Spleen (tissue), 11 donors: ENCODE measurements around the gene TMEM106C. TPM values are rescaled to one million over a fixed set of nuclear protein-coding genes. Genes with fewer than 3 reads are reported as not detected.

Experiments
- DNase-seq: peaks from one replicate; pipeline ENCODE4 v3.0.0-alpha.2; 2020
- H3K27ac ChIP-seq, 8 donors: fragments of 200-600 bp; sonication (generic) in 7 of 8; 1 replicate in 4 of 8; 2 replicates in 4 of 8; pipeline versions ENCODE4 v1.5.0 to v1.8.0; 2016 to 2021; ENCODE audit warnings: inconsistent platforms in 4 of 8, mild to moderate bottlenecking in 4 of 8, moderate library complexity in 1 of 8
- H3K27me3 ChIP-seq, 7 donors: fragments of 200-600 bp; sonication (generic) in 6 of 7; replicated peaks in 1 of 7; 1 replicate in 4 of 7; 2 replicates in 3 of 7; pipeline versions ENCODE4 v1.5.0 to v1.8.0; 2016 to 2021; ENCODE audit warnings: inconsistent platforms in 3 of 7, mild to moderate bottlenecking in 1 of 7
- H3K36me3 ChIP-seq, 6 donors: fragments of 200-600 bp; sonication (generic) in 5 of 6; 1 replicate in 4 of 6; 2 replicates in 2 of 6; pipeline versions ENCODE4 v1.5.0 to v1.8.0; 2016 to 2021; ENCODE audit warnings: inconsistent platforms in 2 of 6
- H3K4me1 ChIP-seq, 6 donors: fragments of 200-600 bp; sonication (generic) in 5 of 6; 1 replicate in 3 of 6; 2 replicates in 3 of 6; pipeline versions ENCODE4 v1.5.0 to v1.8.0; 2016 to 2021; ENCODE audit warnings: inconsistent platforms in 3 of 6
- H3K4me3 ChIP-seq, 8 donors: fragments of 200-600 bp; sonication (generic) in 7 of 8; 1 replicate in 4 of 8; 2 replicates in 4 of 8; pipeline versions ENCODE4 v1.5.0 to v1.8.0; 2016 to 2021; ENCODE audit warnings: inconsistent platforms in 4 of 8, mild to moderate bottlenecking in 4 of 8, moderate library complexity in 2 of 8
- H3K9me3 ChIP-seq, 8 donors: fragments of 200-600 bp; sonication (generic) in 7 of 8; 1 replicate in 4 of 8; 2 replicates in 4 of 8; pipeline versions ENCODE4 v1.5.0 to v1.8.0; 2016 to 2021; ENCODE audit warnings: inconsistent platforms in 4 of 8
- CTCF ChIP-seq, 11 experiments: fragments of 200-600 bp in 7 of 11; fragments of 450-650 bp in 4 of 11; sonication (generic) in 4 of 11; IDR thresholded peaks in 8 of 11; conservative IDR thresholded peaks in 3 of 11; 1 replicate in 7 of 11; 2 replicates in 4 of 11; pipeline versions ENCODE4 v1.4.0 to v1.8.0; 2016 to 2021; ENCODE audit warnings: antibody characterized with exemption in 11 of 11, inconsistent platforms in 4 of 11, mild to moderate bottlenecking in 1 of 11
- POLR2A ChIP-seq, 3 donors: fragments of 450-650 bp; IDR thresholded peaks; one replicate each; pipeline ENCODE4 v1.5.1; 2017; ENCODE audit warnings: antibody characterized with exemption in 3 of 3, mild to moderate bottlenecking in 1 of 3
- POLR2AphosphoS5 ChIP-seq, 3 donors: sonication (generic); formaldehyde crosslinking; IDR thresholded peaks; one replicate each; pipeline ENCODE4 v1.5.1; 2017; ENCODE audit warnings: antibody characterized with exemption in 3 of 3
- WGBS, 5 donors: extraction: QIAGEN DNeasy Blood & Tissue Kit in 3 of 5; methylation state at CpG; one replicate each; pipeline versions ENCODE4 v1.1.5 to v1.1.7; 2013 to 2018; 5-methylcytosine and 5-hydroxymethylcytosine counted together
- intact Hi-C: fragments of 100-400 bp; cut with DNase I; formaldehyde crosslinking; loops from one replicate; pipeline ENCODE4 v1.15.0; 2023; ENCODE audit warnings: low total_unique reads
- polyA plus RNA-seq, 3 donors: library from polyadenylated mRNA; stranded (reverse); fragments of 200-250 nt; gene quantifications; one replicate each; pipeline ENCODE4 v1.2.1, GENCODE V29; 2013
- total RNA-seq, 7 donors: library from RNA; depleted of rRNA in 3 of 7; stranded (reverse); fragments of >200 nt in 3 of 7; fragmentation: NEBNext Ultra II Directional in 4 of 7; extraction: Animal tissue kit (Norgen Biotek cat#: 25700) in 4 of 7; gene quantifications; one replicate each; pipeline versions ENCODE4 v1.1.0 to v1.2.1, GENCODE V29; 2016 to 2021
- donor health status: healthy with polysubstance abuse.
- donor health status: DM: no; HTN: no; CAD: no; lungs with moderate emphysema.
- donor health status: DM: no; HTN: no; CAD: no.
- donor health status: Bipolar disorder and iron deficiency.
- donor health status: healthy.
- donor health status: DM: no; HTN: no; CAD: no.
- donor health status: DM: yes; HTN: yes; CAD: no.

The TMEM106C gene
- total and polyA plus RNA-seq, 10 donors, result 30.1 to 124 (median 64.6) TPM

DNA sequence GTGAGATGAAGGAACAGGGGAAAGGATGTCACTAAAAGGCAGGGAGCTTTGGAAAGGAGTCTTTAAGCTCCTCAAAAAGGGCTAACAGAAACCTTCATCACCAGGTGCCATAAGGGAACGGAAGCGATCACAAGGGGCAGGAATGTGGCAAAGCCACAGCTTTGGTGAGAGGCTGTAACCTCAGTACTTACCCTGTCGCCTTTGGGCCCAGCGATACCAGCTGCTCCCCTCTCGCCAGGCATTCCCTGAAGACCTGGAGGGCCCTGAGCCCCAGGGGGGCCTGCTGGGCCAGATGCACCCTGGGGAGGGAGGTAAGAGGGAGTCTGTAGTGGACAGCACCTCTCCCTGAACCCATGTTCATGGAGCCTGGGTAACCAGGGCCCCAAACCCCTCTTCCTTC lies 18.9 kb downstream of the TMEM106C start:
- Histone ChIP-seq H3K27me3 (peaks cover 0 to 4% (median 0%) of the 10 kb centered on the region in 7 donors), H3K4me3 (no peak overlapping the region), H3K4me1 (no peaks in the 10 kb centered on the region), H3K36me3 (no peaks in the 10 kb centered on the region), H3K27ac (no peak overlapping the region), H3K9me3 (no peaks in the 10 kb centered on the region)
- TF ChIP-seq CTCF (IDR thresholded peaks at IDR 0.05 in 8 of 11, conservative IDR thresholded peaks at IDR 0.05 in 3 of 11) (no peak), POLR2A (IDR thresholded peaks at IDR 0.05) (no peak), POLR2AphosphoS5 (IDR thresholded peaks at IDR 0.05) (no peak)
- intact Hi-C loops, result no loop called here
- peak; percentile 59 for DNase-seq
- 64 to 79% (median 74%) methylated on average over 3 to 5 of the region's 5 CpGs for WGBS, 5 donors

DNA sequence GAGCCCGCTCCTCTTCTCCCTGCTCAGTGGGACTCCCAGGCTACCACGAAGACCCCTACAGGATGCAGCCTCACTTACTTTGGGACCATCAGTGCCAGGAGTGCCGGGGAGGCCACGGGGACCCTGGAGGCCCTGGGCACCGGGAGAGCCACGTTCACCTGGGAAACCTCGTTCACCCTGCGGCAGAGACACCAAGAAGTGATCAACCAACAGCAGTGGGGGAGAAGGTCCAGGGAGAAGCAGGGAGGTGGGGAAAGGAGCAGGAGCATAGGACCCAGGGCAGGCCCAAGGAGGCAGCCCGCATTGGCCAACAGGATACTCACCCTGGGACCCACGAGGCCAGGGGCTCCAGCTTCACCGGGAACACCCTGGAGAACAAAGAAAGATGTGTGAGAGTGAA lies 19.4 kb downstream of the TMEM106C start:
- H3K4me3 ChIP-seq, result no peak overlapping the region
- TF ChIP-seq POLR2A (IDR thresholded peaks at IDR 0.05) (no peak), POLR2AphosphoS5 (IDR thresholded peaks at IDR 0.05) (no peak), CTCF (IDR thresholded peaks at IDR 0.05 in 8 of 11, conservative IDR thresholded peaks at IDR 0.05 in 3 of 11) (no peak)
- no peaks in the 10 kb centered on the region for H3K9me3 ChIP-seq
- 86 to 94% (median 88%) methylated on average over 11 of the region's 11 CpGs for WGBS, 5 donors
- H3K4me1 ChIP-seq, result no peaks in the 10 kb centered on the region
- intact Hi-C loops, result no loop called here
- H3K27me3 ChIP-seq, result peaks cover 0 to 4% (median 0%) of the 10 kb centered on the region in 7 donors
- H3K27ac ChIP-seq, result no peak overlapping the region
- peak; percentile 55 for DNase-seq
- H3K36me3 ChIP-seq, result no peaks in the 10 kb centered on the region

GRCh38 chr12:47983541-47984115 lies 20.2 kb downstream of the TMEM106C start:
- TF ChIP-seq CTCF (IDR thresholded peaks at IDR 0.05 in 8 of 11, conservative IDR thresholded peaks at IDR 0.05 in 3 of 11), result no peak
- no peak for TF ChIP-seq POLR2AphosphoS5 (IDR thresholded peaks at IDR 0.05)
- TF ChIP-seq POLR2A (IDR thresholded peaks at IDR 0.05), result no peak
- H3K4me3 ChIP-seq, result no peak overlapping the region
- intact Hi-C loops, result no loop called here
- H3K4me1 ChIP-seq, result no peaks in the 10 kb centered on the region
- peak; percentile 38 for DNase-seq
- H3K27ac ChIP-seq, result no peak overlapping the region
- 74 to 91% (median 82%) methylated on average over 5 of the region's 5 CpGs for WGBS, 5 donors
- H3K27me3 ChIP-seq, result peaks cover 0 to 4% (median 0%) of the 10 kb centered on the region in 7 donors
- H3K9me3 ChIP-seq, result no peaks in the 10 kb centered on the region
- no peaks in the 10 kb centered on the region for H3K36me3 ChIP-seq

- no peak overlapping the region for H3K4me3 ChIP-seq
- no peaks in the 10 kb centered on the region for H3K36me3 ChIP-seq
- peaks cover 0 to 5% (median 0%) of the 10 kb centered on the region in 6 donors for H3K4me1 ChIP-seq
- peaks cover 0 to 4% (median 0%) of the 10 kb centered on the region in 7 donors for H3K27me3 ChIP-seq
- TF ChIP-seq CTCF (IDR thresholded peaks at IDR 0.05 in 8 of 11, conservative IDR thresholded peaks at IDR 0.05 in 3 of 11), result no peak
- no peak for TF ChIP-seq POLR2A (IDR thresholded peaks at IDR 0.05)
- no peak for TF ChIP-seq POLR2AphosphoS5 (IDR thresholded peaks at IDR 0.05)
- DNase-seq, result peak; percentile 55
- WGBS, 5 donors, result 91 to 98% (median 93%) methylated on average over 4 to 8 of the region's 8 CpGs
- H3K9me3 ChIP-seq, result no peaks in the 10 kb centered on the region
- no peak overlapping the region for H3K27ac ChIP-seq
- intact Hi-C loops, result no loop called here
Observed at GRCh38 chr12:47984331-47984801, 21.0 kb downstream of the TMEM106C start.
